Measurements from ENCODE around the gene C11orf68.

Gene C11orf68

GRCh38 chr11:65918211-65919140 lies at the start of gene C11orf68:
TSS of gene C11orf68 (minus strand) at chr11:65919062. CDS start at chr11:65919031, 31 bp downstream.
- peak within 1 kb of the TSS; percentile 88 for H3K4me3 ChIP-seq (ENCODE audit: low read depth, low read length)
- TF ChIP-seq CTCF (conservative IDR thresholded peaks at IDR 0.05; ENCODE audit: low read depth, low read length): no peak
- peak; percentile 40 for DNase-seq (ENCODE audit: low read depth)

- no peak for TF ChIP-seq CTCF (conservative IDR thresholded peaks at IDR 0.05; ENCODE audit: low read depth, low read length)
- no peak overlapping the region for H3K4me3 ChIP-seq (ENCODE audit: low read depth, low read length)
- no peak for DNase-seq (ENCODE audit: low read depth)
These were observed 48.6 kb upstream of the C11orf68 start for GRCh38 chr11:65967329-65967934.

GRCh38 chr11:65965986-65966762 lies 47.3 kb upstream of the C11orf68 start:
- DNase-seq (ENCODE audit: low read depth): no peak
- TF ChIP-seq CTCF (conservative IDR thresholded peaks at IDR 0.05; ENCODE audit: low read depth, low read length): no peak
- H3K4me3 ChIP-seq (ENCODE audit: low read depth, low read length): no peak overlapping the region

GRCh38 chr11:65964906-65965305 lies 46.0 kb upstream of the C11orf68 start:
- no peak overlapping the region for H3K4me3 ChIP-seq (ENCODE audit: low read depth, low read length)
- no peak for DNase-seq (ENCODE audit: low read depth)
- no peak for TF ChIP-seq CTCF (conservative IDR thresholded peaks at IDR 0.05; ENCODE audit: low read depth, low read length)

GRCh38 chr11:65962141-65962564 lies 43.3 kb upstream of the C11orf68 start:
- peak overlapping the region; percentile 86 for H3K4me3 ChIP-seq (ENCODE audit: low read depth, low read length)
- DNase-seq (ENCODE audit: low read depth): no peak
- TF ChIP-seq CTCF (conservative IDR thresholded peaks at IDR 0.05; ENCODE audit: low read depth, low read length): no peak

GRCh38 chr11:65961267-65962140 lies 42.6 kb upstream of the C11orf68 start, which contains the start of gene SART1:
TSS of gene SART1 (plus strand) at chr11:65961734. CDS start at chr11:65961781, 47 bp downstream.
- peak; percentile 99 for DNase-seq (ENCODE audit: low read depth)
- no peak for TF ChIP-seq CTCF (conservative IDR thresholded peaks at IDR 0.05; ENCODE audit: low read depth, low read length)
- H3K4me3 ChIP-seq (ENCODE audit: low read depth, low read length): peak within 1 kb of the TSS; percentile 86
